GM18520 (cell line): ENCODE data around the gene PLEK.
A peak's percentile ranks its signal among the peaks of the same experiment; 100 is the strongest.
"Not testable (repeated sequence)": the region's sequence is repeated elsewhere in the genome, so short reads cannot be mapped to it uniquely, and the experiment has no call there.

ENCODE experiments used
- ATAC-seq: cut with Tn5 transposase; IDR thresholded peaks from one replicate; pipeline ENCODE4 v1.9.1; 2021; ENCODE audit not compliant: unreplicated experiment

Gene PLEK

DNA sequence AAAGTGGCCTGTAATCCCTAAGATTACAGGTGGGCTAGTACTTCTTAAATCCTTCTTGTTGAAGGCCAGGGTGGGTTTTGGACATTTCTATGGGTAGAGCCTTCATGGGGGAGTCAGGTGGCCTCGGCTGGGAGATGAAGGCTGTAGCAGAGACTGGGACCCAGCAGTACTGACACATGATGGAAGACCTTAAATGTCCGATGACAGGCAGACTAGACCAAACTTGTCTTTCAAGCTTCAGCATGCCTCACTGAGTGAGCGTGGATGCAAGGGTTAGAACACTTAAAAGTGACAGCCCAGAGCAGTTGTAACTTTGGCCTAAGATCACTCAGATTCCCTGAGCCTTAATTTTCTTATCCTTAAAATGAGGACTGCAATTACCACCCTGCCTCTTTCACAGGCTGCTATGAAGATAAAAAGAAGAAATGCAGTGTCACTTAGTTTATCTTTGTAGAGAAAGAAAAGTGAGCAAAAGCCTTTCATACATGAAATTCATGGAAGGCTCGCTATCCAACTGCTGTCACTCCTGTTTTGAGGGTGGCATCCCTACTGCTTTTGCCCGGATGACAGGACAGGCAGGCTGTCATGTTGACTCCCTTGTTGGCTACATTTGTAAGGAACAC lies 19.5 kb downstream of the PLEK start:
- no peak for ATAC-seq

DNA sequence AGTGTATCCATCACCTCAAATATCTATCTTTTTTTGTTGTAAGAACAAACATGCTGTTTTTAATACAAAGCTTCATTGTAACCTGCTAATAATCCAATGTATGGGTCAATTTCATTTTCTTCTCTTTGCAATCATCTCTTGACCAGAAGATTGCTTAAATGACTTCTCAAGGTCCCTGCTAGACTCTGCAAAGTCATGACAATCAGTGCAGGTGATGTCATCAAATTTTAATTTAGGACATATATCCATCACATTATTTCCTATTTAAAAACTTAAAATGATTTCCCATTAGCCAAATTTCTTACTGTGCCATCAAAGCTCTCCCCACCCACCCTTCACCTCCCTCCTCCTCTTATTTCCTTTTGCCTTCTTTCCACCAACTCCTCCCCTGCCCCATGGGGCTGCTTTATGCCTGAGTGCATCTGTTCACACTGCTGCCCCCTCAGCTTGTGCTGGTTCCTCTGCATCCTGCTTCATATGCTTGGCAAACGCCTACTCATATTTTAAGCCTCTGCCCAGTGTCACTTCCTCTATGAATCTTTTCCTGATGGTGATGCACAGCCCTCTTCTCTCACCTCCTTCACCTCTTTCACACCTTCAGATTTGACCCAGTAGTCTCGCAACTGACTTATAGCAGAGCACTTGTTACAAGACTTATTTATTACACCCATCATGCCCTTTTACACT lies 20.3 kb downstream of the PLEK start:
- ATAC-seq: peak; percentile 41

DNA sequence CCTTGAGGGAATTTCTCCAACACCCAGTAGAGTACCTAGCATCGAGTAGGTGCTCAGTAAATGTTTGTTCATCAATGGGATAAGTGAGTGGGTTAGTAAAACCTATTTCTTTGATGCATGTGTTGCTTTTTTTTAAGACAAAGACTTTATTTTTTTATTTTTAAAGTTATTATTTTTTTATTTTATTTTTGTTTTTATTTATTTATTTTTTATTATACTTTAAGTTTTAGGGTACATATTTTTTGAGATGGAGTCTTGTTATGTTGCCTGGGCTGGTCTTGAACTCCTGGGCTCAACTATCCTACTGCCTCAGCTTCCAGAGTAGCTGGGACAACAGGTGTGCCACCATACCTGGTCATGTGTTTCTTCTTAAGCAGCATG lies 20.8 kb downstream of the PLEK start:
- ATAC-seq: no peak

DNA sequence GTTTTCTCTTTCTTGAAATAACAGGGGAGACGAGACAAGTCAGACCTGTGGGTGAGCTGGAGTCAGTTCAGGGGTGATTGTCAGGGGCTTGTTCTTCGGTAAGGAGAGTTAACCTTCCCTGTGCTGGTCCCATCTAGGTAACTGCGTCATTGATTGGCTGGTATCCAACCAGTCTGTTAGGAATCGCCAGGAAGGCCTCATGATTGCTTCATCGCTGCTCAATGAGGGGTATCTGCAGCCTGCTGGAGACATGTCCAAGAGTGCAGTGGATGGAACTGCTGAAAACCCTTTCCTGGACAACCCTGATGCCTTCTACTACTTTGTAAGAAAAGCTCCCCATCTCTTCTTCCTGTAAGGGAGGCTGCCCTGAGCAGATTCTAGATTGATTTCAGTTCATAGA lies 21.3 kb downstream of the PLEK start:
- ATAC-seq: no peak

DNA sequence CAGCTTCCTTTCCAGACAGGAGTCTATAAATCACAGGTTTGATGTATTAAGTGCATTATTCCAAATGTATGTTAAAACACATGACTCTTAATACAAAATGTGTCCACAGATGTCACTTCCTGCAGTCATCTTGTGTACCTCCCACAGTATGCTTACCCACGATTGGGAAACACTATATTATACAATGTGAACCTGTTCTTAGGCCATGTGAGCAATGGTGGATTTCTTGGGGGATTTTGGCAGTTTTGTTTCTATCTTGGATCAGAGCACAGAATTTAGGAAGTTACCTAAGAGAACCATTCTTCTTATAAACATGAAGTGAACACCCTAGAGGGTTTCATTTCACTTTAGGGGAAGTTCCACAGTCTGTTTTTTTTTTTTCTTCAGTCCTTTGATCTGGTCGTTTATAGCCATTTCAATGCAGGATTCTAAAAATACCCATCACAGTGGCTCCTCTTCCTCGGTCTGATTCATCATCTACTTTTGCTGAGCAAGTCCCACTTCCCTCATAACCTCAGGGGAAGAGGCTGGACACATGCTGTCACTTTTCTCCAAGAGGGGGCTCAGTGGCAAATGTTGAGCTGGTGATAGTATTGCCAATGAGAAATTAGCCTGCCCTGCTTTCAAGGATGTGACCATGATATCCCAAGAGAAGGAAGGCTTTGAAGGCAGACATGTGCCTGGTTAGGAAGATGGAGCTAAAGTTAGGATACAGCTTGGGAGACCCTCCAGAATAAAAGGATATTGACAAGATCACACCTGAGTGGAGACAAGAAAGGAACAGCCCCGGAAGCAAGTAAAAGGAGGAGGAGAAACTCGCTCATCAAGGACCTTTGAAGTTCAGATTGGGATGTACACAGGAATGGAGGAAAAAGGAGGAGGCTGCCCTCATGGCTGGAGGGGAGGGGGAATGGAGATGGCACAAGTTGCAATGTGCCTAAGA lies 22.6 kb downstream of the PLEK start:
- ATAC-seq: peak; percentile 35

DNA sequence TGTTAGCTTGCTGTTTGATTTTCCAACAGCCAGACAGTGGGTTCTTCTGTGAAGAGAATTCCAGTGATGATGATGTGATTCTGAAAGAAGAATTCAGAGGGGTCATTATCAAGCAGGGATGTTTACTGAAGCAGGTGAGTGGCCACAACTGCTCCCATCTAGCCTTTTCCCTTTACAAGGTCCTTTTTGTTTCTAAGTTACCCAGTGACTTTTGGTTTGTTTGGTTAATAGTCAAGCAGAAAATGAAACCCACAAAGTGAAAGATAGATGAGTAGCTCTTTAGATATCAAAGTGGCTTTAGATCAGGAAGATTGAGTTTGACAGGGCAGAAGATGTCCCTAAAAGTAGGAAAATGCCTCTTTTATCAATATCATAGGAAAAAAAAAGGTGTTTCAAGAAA lies 23.3 kb downstream of the PLEK start:
- ATAC-seq: no peak

DNA sequence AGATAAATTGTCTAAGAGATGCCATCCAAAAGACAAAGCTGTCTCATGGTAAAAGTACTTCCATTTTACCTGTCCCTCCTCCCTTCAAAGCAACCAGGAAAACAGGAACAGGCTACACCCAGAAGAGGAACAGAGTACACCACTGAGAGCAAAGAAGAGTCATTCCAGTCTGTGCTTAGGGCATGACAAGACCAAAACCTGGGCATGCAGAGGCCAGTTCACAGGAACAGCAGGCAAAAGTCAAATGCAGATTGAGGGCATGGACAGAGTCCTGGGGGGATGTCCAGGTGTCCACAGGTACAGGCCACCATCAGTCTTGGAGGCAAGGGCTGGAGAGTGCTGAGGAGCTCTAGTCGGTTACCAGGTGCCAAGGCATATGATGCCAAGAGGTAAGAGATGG lies 23.7 kb downstream of the PLEK start:
- ATAC-seq: no peak

DNA sequence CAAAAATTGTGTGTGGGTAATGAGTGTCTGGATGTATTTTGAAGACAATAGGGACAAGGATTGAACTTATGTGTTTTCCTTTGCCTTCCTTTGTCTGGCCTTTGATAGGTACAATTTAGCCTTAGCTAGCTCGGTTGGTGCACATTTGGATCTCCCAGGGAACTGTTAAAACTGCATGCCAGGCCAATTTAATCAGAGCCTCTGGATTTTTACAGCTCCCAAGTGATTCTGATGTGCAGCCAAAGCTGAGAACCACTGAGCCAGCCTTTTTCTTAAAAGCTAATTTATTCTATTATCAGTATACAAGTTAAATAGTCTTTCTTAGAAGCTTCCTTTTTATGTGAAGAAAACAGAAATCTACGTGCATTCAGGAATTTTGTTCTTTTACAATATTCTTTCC lies 25.0 kb downstream of the PLEK start:
- no peak for ATAC-seq

DNA sequence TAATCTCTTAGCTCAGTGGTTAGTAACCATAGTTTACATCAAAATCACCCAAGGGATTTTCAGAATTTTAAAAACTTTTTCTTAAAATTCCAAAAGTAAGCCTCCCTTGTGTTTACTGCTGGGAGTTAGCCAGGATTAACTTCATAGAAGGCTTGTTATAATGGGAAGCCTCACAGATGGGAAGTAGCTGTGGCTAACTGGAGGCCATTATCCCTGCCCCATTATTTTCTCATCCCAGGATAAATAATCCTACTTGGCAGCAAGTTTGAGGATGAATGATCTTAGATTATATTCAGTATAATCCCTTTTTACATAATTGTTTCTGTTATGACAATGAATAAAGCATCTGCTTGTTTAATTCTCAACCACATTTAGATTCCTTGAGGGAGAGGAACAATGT lies 25.5 kb downstream of the PLEK start:
- ATAC-seq: no peak

DNA sequence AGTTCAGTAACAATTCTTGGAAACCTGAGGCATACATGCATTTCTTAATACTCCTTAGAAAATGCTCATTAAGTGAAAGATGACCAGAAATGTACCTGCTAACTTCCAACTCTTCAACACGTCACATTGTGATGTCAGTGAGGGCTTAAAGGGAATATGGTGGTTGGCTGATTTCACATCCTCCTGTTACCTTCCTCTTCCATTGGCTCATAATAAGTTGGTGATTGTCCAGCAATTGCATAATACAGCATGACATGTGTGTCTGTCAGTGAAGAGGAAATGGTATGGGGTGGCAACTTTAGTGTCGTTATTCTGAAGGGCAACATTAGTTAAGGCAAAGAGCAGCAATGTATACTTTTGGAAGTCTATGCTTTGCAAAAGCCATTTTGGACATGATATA lies 26.0 kb downstream of the PLEK start:
- ATAC-seq: no peak

DNA sequence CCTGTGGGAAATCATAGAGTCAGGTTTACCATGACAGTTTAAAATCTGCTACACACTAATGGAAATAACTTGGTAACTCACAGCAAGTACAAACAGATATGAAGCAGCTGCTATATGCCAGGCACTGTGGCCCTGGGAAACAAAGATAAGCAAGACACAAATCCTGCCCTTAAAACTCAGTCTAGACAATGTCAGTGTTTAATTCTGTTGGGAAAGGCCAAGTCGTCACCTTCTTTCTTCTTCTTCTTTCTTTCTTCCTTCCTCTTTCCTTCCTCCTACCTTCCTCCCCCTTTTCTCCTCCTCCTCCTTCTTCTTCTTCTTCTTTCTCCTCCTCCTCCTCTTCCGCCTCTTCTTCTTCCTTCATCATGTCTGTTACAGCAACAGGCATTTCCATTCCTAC lies 26.8 kb downstream of the PLEK start:
- ATAC-seq: no peak

DNA sequence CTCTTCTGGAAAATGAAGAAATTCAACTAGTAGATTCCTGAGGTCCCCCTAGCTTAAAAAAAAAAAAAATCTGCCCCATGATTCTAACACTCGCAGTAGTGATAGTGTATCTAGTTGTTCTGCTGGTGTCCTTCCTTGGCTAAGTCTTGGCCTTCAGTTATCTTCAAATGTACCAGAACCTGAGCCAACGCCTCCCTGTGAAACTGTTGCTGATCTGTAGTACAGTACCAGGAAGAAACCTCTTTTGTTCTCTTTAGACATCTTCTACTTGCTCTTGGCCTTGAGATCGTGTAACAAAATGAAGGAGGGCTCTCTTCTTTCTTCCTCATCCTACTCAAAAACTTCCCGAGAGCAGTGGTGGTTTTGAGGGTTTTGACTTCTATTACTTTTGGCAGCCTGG lies 31.0 kb downstream of the PLEK start:
- ATAC-seq: no peak

DNA sequence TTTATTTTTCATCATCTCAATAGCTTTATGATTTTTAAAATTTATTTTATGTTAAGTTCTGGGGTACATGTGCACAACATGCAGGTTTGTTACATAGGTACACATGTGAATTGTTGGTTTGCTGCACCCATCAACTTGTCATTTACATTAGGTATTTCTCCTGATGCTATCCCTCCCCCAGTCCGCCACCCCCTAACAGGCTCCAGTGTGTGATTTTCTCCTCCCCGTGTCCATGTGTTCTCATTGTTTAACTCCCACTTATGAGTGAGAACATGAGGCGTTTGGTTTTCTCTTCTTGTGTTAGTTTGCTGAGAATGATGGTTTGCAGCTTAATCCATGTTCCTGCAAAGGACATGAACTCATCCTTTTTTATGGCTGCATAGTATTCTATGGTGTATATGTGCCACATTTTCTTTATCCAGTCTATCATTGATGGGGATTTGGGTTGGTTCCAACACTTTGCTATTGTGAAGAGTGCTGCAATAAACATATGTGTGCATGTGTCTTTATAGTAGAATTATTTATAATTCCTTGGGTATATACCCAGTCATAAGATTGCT lies 32.7 kb downstream of the PLEK start:
- ATAC-seq: not testable (repeated sequence)

DNA sequence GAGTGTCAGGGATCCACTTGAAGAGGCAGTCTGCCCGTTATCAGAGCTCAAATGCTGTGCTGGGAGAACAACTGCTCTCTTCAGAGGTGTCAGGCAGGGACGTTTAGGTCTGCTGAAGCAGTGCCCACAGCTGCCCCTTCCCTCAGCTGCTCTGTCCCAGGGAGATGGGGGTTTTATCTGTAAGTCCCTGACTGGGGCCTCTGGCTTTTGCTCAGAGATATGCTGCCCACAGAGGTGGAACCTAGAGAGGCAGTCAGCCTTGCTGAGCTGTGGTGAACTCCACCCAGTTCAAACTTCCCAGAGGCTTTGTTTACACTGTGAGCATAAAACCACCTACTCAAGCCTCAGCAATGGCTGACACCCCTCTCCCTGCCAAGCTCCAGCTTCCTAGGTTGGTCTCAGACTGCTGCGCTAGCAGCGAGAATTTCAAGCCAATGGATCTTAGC lies 38.1 kb downstream of the PLEK start:
- no peak for ATAC-seq

DNA sequence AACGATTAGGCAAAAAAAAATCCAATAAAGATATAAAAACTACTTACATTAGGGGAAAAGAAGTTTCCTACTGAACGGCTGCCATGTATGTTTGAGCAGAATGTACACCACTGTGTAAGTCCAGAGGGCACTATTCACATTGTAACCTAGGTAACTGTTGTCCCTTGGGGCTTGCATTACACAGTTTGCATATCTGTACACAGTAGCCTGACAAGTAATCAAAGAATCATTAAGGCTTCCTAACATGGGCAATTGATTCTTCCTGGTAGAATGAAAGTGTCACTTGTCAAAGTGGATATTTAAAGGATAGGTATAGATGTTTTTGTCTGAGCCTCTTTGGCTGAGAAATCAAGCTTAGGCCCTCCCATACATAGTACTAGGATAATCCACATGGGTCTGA lies 39.1 kb downstream of the PLEK start:
- peak; percentile 52 for ATAC-seq

DNA sequence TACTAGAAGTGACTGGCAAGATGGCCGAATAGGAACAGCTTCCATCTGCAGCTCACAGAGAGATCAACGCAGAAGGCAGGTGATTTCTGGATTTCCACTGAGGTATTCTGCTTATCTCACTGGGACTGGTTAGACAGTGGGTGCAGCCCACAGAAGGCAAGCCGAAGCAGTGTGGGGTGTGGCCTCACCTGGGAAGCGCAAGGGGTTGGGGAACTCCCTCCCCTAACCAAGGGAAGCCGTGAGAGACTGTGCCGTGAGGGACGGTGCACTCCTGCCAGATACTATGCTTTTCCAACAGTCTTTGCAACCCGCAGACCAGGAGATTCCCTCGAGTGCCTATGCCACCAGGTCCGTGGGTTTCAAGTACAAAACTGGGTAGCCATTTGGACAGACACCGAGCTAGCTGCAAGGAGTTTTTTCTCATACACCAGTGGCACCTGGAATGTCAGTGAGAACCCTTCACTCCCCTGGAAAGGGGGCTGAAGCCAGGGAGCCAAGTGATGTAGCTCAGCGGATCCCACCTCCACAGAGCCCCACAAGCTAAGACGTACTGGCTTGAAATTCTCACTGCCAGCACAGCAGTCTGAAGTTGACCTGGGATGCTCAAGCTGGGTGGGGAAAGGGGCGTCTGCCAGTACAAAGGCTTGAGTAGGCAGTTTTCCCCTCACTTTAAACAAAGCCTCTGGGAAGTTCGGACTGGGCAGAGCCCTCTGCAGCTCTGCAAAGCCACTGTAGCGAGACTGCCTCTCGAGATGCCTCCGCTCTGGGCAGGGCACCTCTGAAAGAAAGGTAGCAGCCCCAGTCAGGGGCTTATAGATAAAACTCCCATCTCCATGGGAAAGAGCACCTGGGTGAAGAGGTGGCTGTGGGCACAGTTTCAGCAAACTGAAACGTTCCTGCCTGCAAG lies 40.1 kb downstream of the PLEK start:
- ATAC-seq: no peak

DNA sequence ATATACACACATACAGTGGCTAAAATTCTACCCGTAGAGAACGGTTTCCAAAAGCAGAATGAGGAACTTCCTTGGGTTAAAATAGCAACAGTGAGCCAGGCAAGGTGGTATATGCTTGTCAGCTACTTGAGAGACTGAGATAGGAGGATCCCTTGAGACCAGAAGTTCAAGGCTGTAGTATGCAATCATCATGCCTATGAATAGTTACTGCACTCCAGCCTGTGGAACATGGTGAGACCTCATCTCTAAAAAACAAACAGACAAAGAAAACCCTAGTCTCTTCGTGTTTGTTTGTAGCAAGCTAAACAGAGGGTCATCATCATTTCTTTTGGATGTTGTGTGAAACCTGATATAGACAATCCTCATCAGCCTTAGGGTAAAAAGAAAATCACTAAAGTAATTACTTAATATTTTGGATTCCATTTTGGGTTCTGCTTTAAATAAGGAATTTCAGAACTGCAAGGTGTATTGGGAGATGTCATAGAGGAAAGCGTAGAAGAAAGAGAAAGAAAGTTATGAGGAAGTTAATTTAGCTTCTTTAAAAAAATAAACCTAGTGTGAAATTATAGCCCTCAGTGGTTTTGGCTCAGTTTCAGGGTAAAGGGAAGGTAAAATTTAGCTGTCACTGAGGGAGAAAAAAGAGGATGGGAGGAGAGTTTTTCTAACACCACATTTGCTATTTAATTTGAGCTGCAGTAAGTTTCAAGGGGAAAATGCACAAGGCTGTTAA lies 46.5 kb downstream of the PLEK start:
- peak; percentile 81 for ATAC-seq

DNA sequence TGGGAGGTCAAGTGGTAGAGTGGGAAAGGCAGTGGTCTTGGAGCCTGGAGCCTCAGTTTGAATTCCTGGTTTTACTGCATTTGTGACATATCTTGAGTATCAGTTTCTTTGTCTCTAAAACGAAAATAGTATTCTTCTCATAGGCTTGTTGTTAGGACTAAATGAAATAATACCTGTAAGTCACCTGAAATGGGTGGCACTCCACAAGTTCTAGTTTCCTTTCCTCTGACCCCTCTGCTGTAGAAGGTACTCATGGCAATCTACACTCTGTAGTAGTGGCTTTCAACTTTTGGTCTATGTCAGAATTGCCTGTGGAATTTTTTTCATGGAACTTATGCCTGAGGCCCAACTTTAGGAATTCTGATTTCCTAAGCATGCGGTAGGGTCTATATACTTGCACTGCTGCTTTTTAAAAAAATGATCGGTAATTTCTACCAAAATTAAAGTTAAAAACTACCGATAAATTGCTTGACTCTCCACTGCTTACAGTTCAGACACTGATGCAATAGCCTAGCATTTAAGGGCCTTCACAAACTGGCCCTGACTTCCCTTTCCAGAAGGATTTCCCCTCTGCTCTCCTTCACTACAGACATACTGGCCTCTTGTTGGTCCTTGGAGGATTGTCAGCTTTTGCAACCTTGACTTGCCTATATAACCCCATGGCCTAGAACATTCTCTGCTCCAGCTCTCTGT lies 47.2 kb downstream of the PLEK start:
- ATAC-seq: peak; percentile 3

DNA sequence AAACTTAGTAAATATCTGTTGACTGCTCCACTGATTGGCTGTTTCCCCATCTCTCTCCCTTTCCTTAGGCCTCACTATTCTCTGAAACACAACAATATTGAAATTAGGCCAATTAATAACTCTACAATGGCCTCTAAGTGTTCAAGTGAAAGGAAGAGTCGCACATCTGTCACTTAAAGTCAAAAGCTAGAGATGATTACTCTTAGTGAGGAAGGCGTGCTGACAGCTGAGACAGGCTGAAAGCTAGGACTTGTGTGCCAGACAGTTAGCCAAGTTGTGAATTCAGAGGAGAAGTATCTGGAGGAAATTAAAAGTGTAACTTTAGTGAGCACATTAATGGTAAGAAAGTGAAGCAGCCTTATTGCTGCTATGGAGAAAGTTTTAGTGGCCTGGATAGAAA lies 48.4 kb downstream of the PLEK start:
- no peak for ATAC-seq
